Osteocyte (in vitro differentiated cells): ENCODE measurements around the gene TMEM229B. TPM values are rescaled to one million over a fixed set of nuclear protein-coding genes. Genes with fewer than 3 reads are reported as not detected.

ENCODE experiments used
- DNase-seq: peaks from one replicate; pipeline ENCODE4 v3.0.0; 2021; ENCODE audit warnings: mixed read lengths; ENCODE audit not compliant: unreplicated experiment; ENCODE audit errors: extremely low spot score
- H3K27ac Mint-ChIP-seq: one replicate; pipeline ENCODE4 v1.8.0; 2021; ENCODE audit warnings: mild to moderate bottlenecking, mixed read lengths; ENCODE audit not compliant: unreplicated experiment
- H3K27me3 Mint-ChIP-seq: one replicate; pipeline ENCODE4 v1.8.0; 2021; ENCODE audit warnings: mixed read lengths; ENCODE audit not compliant: unreplicated experiment
- H3K36me3 Mint-ChIP-seq: one replicate; pipeline ENCODE4 v1.8.0; 2021; ENCODE audit warnings: mixed read lengths; ENCODE audit not compliant: unreplicated experiment
- H3K4me1 Mint-ChIP-seq: one replicate; pipeline ENCODE4 v1.8.0; 2021; ENCODE audit warnings: mixed read lengths; ENCODE audit not compliant: unreplicated experiment
- H3K4me3 Mint-ChIP-seq: one replicate; pipeline ENCODE4 v1.8.0; 2021; ENCODE audit warnings: mild to moderate bottlenecking, moderate library complexity, mixed read lengths; ENCODE audit not compliant: unreplicated experiment
- H3K9me3 Mint-ChIP-seq: one replicate; pipeline ENCODE4 v1.8.0; 2021; ENCODE audit warnings: mixed read lengths; ENCODE audit not compliant: unreplicated experiment
- total RNA-seq: library from RNA; stranded (reverse); gene quantifications from 2 replicates; pipeline ENCODE4 v1.2.1, GENCODE V29; 2021
- TF ChIP-seq, protein P1 (sequence below): fragments of 200-600 bp; sonication (generic); IDR thresholded peaks from 2 replicates; pipeline ENCODE4 v1.5.0; 2021; ENCODE audit warnings: antibody characterized with exemption, mild to moderate bottlenecking, moderate library complexity

Gene TMEM229B
- total RNA-seq, 1 donor from 2014 or later: 0.51 TPM

- TF ChIP-seq, protein P1, sequence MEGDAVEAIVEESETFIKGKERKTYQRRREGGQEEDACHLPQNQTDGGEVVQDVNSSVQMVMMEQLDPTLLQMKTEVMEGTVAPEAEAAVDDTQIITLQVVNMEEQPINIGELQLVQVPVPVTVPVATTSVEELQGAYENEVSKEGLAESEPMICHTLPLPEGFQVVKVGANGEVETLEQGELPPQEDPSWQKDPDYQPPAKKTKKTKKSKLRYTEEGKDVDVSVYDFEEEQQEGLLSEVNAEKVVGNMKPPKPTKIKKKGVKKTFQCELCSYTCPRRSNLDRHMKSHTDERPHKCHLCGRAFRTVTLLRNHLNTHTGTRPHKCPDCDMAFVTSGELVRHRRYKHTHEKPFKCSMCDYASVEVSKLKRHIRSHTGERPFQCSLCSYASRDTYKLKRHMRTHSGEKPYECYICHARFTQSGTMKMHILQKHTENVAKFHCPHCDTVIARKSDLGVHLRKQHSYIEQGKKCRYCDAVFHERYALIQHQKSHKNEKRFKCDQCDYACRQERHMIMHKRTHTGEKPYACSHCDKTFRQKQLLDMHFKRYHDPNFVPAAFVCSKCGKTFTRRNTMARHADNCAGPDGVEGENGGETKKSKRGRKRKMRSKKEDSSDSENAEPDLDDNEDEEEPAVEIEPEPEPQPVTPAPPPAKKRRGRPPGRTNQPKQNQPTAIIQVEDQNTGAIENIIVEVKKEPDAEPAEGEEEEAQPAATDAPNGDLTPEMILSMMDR: no peak
- Mint-ChIP-seq H3K27me3 (peaks cover 41% of the 10 kb centered on the region), H3K27ac (no peak overlapping the region), H3K4me3 (no peak overlapping the region), H3K4me1 (no peaks in the 10 kb centered on the region), H3K9me3 (no peaks in the 10 kb centered on the region), H3K36me3 (no peaks in the 10 kb centered on the region)
- no peak for DNase-seq
Observed at GRCh38 chr14:67444395-67444794, 44.1 kb downstream of the TMEM229B start.

DNA sequence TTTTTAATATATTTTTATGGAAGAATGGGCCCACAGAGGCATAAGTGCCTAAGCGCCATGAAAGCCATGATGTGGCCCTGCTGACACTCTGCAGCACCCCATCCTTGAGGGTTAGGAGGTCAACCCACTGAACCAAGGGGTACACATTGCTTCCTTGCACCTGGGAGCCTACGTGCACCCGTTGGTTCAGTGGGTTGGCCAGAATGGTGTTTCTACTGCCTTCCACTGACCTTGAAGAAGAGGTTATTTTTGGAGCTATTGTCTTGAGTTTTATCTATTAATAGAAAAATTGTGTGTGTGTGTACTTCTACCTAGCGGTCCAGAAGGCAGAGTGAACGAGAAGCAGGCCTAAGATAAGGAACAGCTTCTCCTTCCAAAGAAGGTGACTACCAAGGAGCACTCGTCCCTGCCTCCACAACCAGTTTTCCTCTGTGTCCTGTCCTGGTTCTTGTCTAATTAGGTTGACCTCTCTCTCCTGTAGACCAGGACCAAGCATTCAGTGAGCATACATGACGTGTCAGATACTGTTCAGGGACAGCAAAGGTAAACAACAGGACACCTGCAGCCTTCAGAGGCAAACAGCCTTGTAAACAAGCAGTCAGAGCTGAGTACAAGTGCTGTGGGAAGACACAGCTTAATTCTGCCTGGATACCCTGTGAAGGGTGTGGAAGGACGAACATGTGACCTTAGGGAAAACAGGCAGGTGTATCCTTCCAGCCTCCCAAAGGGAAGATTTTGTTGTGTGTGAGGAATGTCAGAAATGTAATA, 46.2 kb downstream of the TMEM229B start:
- H3K36me3 Mint-ChIP-seq: no peaks in the 10 kb centered on the region
- no peak overlapping the region for H3K4me3 Mint-ChIP-seq
- no peaks in the 10 kb centered on the region for H3K4me1 Mint-ChIP-seq
- no peak for DNase-seq
- H3K9me3 Mint-ChIP-seq: no peaks in the 10 kb centered on the region
- TF ChIP-seq, protein P1: no peak
- H3K27me3 Mint-ChIP-seq: peaks cover 46% of the 10 kb centered on the region
- H3K27ac Mint-ChIP-seq: no peak overlapping the region

- H3K4me3 Mint-ChIP-seq: no peak overlapping the region
- TF ChIP-seq, protein P1: no peak
- no peaks in the 10 kb centered on the region for H3K36me3 Mint-ChIP-seq
- no peak overlapping the region for H3K27ac Mint-ChIP-seq
- H3K9me3 Mint-ChIP-seq: no peaks in the 10 kb centered on the region
- peaks cover 44% of the 10 kb centered on the region for H3K27me3 Mint-ChIP-seq
- H3K4me1 Mint-ChIP-seq: no peaks in the 10 kb centered on the region
- no peak for DNase-seq
Observed at GRCh38 chr14:67441672-67442071, 46.8 kb downstream of the TMEM229B start.

GRCh38 chr14:67441256-67441655, 47.3 kb downstream of the TMEM229B start:
- Mint-ChIP-seq H3K4me3 (no peak overlapping the region), H3K36me3 (no peaks in the 10 kb centered on the region), H3K9me3 (no peaks in the 10 kb centered on the region), H3K27me3 (peaks cover 40% of the 10 kb centered on the region), H3K27ac (no peak overlapping the region), H3K4me1 (no peaks in the 10 kb centered on the region)
- DNase-seq: no peak
- TF ChIP-seq, protein P1: no peak

- H3K27ac Mint-ChIP-seq: no peak overlapping the region
- no peak overlapping the region for H3K4me3 Mint-ChIP-seq
Observed at GRCh38 chr14:67440513-67440912, 48.0 kb downstream of the TMEM229B start.

More at GRCh38 chr14:67440513-67440912, 48.0 kb downstream of the TMEM229B start:
- DNase-seq: no peak
- TF ChIP-seq, protein P1: no peak
- Mint-ChIP-seq H3K27me3 (peaks cover 37% of the 10 kb centered on the region), H3K4me1 (no peaks in the 10 kb centered on the region), H3K9me3 (no peaks in the 10 kb centered on the region), H3K36me3 (no peaks in the 10 kb centered on the region)
